Embryonic facial prominence (tissue), 1 donor: ENCODE data around the gene EXOC7.

Experiments
- DNase-seq: peaks from one replicate; pipeline ENCODE4 v3.0.0-alpha.2; 2016; ENCODE audit errors: extremely low spot score

The EXOC7 gene

GRCh38 chr17:76121932-76122430, 18.4 kb upstream of the EXOC7 start:
- no peak for DNase-seq

- DNase-seq = no peak
Observed at GRCh38 chr17:76120658-76121008, 17.0 kb upstream of the EXOC7 start.

GRCh38 chr17:76119409-76120371, 16.1 kb upstream of the EXOC7 start:
- no peak for DNase-seq

GRCh38 chr17:76115138-76115754, 11.7 kb upstream of the EXOC7 start:
- no peak for DNase-seq

GRCh38 chr17:76111956-76112355, 8.4 kb upstream of the EXOC7 start:
- DNase-seq = no peak

- DNase-seq = no peak
Observed at GRCh38 chr17:76107509-76107908, 3.9 kb upstream of the EXOC7 start.

- DNase-seq = peak; percentile 52
Observed at GRCh38 chr17:76106703-76107102, 3.1 kb upstream of the EXOC7 start.

- DNase-seq = no peak
Observed at GRCh38 chr17:76104896-76105231, 1.3 kb upstream of the EXOC7 start.

GRCh38 chr17:76104140-76104895, 731 bp upstream of the EXOC7 start:
- DNase-seq = no peak

- no peak for DNase-seq
Observed at GRCh38 chr17:76102944-76103273, 678 bp downstream of the EXOC7 start.

GRCh38 chr17:76097716-76098295, 5.8 kb downstream of the EXOC7 start:
- DNase-seq = no peak

GRCh38 chr17:76095943-76096342, 7.6 kb downstream of the EXOC7 start:
- DNase-seq = no peak

- no peak for DNase-seq
Observed at GRCh38 chr17:76094046-76094445, 9.5 kb downstream of the EXOC7 start.

- DNase-seq = no peak
Observed at GRCh38 chr17:76092526-76093413, 10.8 kb downstream of the EXOC7 start.

- DNase-seq = no peak
Observed at GRCh38 chr17:76091526-76092286, 11.9 kb downstream of the EXOC7 start.

- DNase-seq = no peak
Observed at GRCh38 chr17:76090517-76091129, 13.0 kb downstream of the EXOC7 start.

- no peak for DNase-seq
Observed at GRCh38 chr17:76089680-76090516, 13.7 kb downstream of the EXOC7 start.

GRCh38 chr17:76088868-76089576, 14.6 kb downstream of the EXOC7 start:
- DNase-seq = no peak
